ENCODE data around the gene SULT2A1.
"Not testable (repeated sequence)": the region's sequence is repeated elsewhere in the genome, so short reads cannot be mapped to it uniquely, and the experiment has no call there.

The SULT2A1 gene, protein sequence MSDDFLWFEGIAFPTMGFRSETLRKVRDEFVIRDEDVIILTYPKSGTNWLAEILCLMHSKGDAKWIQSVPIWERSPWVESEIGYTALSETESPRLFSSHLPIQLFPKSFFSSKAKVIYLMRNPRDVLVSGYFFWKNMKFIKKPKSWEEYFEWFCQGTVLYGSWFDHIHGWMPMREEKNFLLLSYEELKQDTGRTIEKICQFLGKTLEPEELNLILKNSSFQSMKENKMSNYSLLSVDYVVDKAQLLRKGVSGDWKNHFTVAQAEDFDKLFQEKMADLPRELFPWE

DNA sequence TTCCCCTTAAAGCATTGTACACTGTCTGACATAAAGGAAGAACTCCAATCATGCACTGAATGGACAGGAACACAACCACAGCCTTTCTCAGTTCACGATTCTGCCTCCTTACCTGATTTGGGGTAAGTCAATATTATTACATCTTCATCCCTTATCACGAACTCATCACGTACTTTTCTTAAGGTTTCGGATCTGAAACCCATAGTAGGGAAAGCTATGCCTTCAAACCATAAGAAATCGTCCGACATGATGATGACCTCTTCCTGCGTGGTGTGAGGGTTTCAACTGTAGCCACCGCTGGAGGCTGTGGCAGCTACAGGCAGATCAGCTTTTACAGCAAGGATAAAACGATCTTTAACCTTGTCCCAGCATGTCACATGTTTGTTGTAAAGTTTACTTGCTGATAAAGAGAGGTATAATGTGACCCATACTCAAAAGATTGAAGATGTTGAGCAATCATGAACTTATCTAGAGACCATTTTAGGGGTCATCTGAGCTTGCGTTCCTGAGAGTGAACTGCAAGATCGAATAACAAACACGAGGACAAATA lies at the start of gene SULT2A1:
Gene SULT2A1, minus strand, starts transcription at position 306 of the 550 bp plus-strand sequence. Its CDS starts 58 bp downstream, at position 248.
- no peak for DNase-seq (ENCODE audit: low read depth, low spot score)
- TF ChIP-seq FOXP2 (optimal IDR thresholded peaks at IDR 0.05; ENCODE audit: control extremely low read depth, extremely low read length, insufficient read depth) (no peak), EZH2 (IDR thresholded peaks at IDR 0.05) (no peak), POLR2AphosphoS5 (IDR thresholded peaks at IDR 0.05; ENCODE audit: borderline replicate concordance, low read depth, low read length) (no peak)
- Histone ChIP-seq H3K36me3 (ENCODE audit: insufficient read depth, low read length) (no peaks in the 10 kb centered on the region), H3K27ac (no peak within 1 kb of the TSS), H3K9me3 (ENCODE audit: low read depth, low read length) (no peaks in the 10 kb centered on the region), H3K4me3 (no peak within 1 kb of the TSS), H3K9ac (ENCODE audit: insufficient read length) (no peak within 1 kb of the TSS)

- H3K4me3 ChIP-seq; H3K27ac ChIP-seq; H3K36me3 ChIP-seq (ENCODE audit: insufficient read depth, low read length); H3K9me3 ChIP-seq (ENCODE audit: low read depth, low read length); H3K9ac ChIP-seq (ENCODE audit: insufficient read length); DNase-seq (ENCODE audit: low read depth, low spot score): not testable (repeated sequence)
Observed at GRCh38 chr19:47928581-47928980, 42.5 kb upstream of the SULT2A1 start.

DNA sequence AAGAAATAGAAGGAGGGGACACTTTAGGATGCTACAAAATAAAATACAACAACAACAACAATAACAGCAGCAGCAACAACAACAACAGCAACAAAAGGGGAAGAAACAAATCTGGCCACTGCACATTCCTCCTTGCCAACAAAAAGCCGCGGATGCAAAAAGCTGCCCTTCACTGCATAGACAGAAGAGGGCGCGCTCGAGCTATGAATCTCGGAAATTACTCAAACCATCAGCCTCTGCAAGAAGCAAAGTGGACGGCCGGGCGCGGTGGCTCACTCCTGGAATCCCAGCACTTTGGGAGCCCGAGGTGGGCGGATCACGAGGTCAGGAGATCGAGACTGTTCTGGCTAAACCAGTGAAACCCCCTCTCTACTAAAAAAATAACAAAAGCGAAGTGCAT lies 34.0 kb upstream of the SULT2A1 start:
- not testable (repeated sequence) for H3K36me3 ChIP-seq (ENCODE audit: insufficient read depth, low read length); DNase-seq (ENCODE audit: low read depth, low spot score); H3K27ac ChIP-seq; H3K9ac ChIP-seq (ENCODE audit: insufficient read length); H3K4me3 ChIP-seq; H3K9me3 ChIP-seq (ENCODE audit: low read depth, low read length)

DNA sequence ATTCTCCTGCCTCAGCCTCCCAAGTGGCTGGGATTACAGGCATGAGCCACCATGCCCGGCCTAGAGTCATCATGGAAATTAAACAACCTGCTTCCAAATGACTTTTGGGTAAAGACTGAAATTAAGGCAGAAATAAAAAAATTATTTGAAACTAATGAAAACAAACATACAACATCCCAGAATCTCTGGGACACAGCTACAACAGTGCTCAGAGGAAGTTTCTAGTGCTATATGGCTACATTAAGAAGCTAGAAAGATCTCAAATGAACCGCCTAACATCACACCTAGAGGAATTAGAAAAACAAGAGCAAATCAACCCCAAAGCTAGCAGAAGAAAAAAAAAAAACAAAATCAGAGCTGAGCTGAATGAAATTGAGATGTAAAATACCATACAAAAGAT lies 24.1 kb upstream of the SULT2A1 start:
- not testable (repeated sequence) for H3K36me3 ChIP-seq (ENCODE audit: insufficient read depth, low read length); H3K9ac ChIP-seq (ENCODE audit: insufficient read length); DNase-seq (ENCODE audit: low read depth, low spot score); H3K4me3 ChIP-seq; H3K27ac ChIP-seq; H3K9me3 ChIP-seq (ENCODE audit: low read depth, low read length)

DNA sequence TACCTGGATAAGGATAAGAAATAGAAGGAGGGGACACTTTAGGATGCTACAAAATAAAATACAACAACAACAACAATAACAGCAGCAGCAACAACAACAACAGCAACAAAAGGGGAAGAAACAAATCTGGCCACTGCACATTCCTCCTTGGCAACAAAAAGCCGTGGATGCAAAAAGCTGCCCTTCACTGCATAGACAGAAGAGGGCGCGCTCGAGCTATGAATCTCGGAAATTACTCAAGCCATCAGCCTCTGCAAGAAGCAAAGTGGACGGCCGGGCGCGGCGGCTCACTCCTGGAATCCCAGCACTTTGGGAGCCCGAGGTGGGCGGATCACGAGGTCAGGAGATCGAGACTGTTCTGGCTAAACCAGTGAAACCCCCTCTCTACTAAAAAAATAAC lies 23.2 kb upstream of the SULT2A1 start:
- not testable (repeated sequence) for H3K9me3 ChIP-seq (ENCODE audit: low read depth, low read length); H3K4me3 ChIP-seq; H3K27ac ChIP-seq; H3K9ac ChIP-seq (ENCODE audit: insufficient read length); DNase-seq (ENCODE audit: low read depth, low spot score); H3K36me3 ChIP-seq (ENCODE audit: insufficient read depth, low read length)

- no peak overlapping the region for H3K27ac ChIP-seq
- peaks cover 2% of the 10 kb centered on the region; the same call in 1 of the 2 replicates for H3K9me3 ChIP-seq (ENCODE audit: low read depth, low read length)
- TF ChIP-seq FOXP2 (optimal IDR thresholded peaks at IDR 0.05; ENCODE audit: control extremely low read depth, extremely low read length, insufficient read depth) (no peak), POLR2AphosphoS5 (IDR thresholded peaks at IDR 0.05; ENCODE audit: borderline replicate concordance, low read depth, low read length) (no peak), EZH2 (IDR thresholded peaks at IDR 0.05) (no peak)
- H3K9ac ChIP-seq (ENCODE audit: insufficient read length): no peak overlapping the region
- no peak for DNase-seq (ENCODE audit: low read depth, low spot score)
- no peak overlapping the region for H3K4me3 ChIP-seq
- H3K36me3 ChIP-seq (ENCODE audit: insufficient read depth, low read length): no peaks in the 10 kb centered on the region
Observed at GRCh38 chr19:47901370-47901769, 15.3 kb upstream of the SULT2A1 start.

GRCh38 chr19:47899335-47899734 lies 13.2 kb upstream of the SULT2A1 start:
- no peak for TF ChIP-seq EZH2 (IDR thresholded peaks at IDR 0.05)
- no peak for TF ChIP-seq POLR2AphosphoS5 (IDR thresholded peaks at IDR 0.05; ENCODE audit: borderline replicate concordance, low read depth, low read length)
- no peak for TF ChIP-seq FOXP2 (optimal IDR thresholded peaks at IDR 0.05; ENCODE audit: control extremely low read depth, extremely low read length, insufficient read depth)
- no peak overlapping the region for H3K4me3 ChIP-seq
- no peak overlapping the region for H3K9ac ChIP-seq (ENCODE audit: insufficient read length)
- peaks cover 2% of the 10 kb centered on the region; the same call in 1 of the 2 replicates for H3K9me3 ChIP-seq (ENCODE audit: low read depth, low read length)
- H3K36me3 ChIP-seq (ENCODE audit: insufficient read depth, low read length): no peaks in the 10 kb centered on the region
- H3K27ac ChIP-seq: no peak overlapping the region
- DNase-seq (ENCODE audit: low read depth, low spot score): no peak

GRCh38 chr19:47897861-47898260 lies 11.7 kb upstream of the SULT2A1 start:
- no peak for DNase-seq (ENCODE audit: low read depth, low spot score)
- no peak overlapping the region for H3K27ac ChIP-seq
- H3K9me3 ChIP-seq (ENCODE audit: low read depth, low read length): peaks cover 2% of the 10 kb centered on the region; the same call in 1 of the 2 replicates
- TF ChIP-seq FOXP2 (optimal IDR thresholded peaks at IDR 0.05; ENCODE audit: control extremely low read depth, extremely low read length, insufficient read depth) (no peak), POLR2AphosphoS5 (IDR thresholded peaks at IDR 0.05; ENCODE audit: borderline replicate concordance, low read depth, low read length) (no peak), EZH2 (IDR thresholded peaks at IDR 0.05) (no peak)
- no peak overlapping the region for H3K9ac ChIP-seq (ENCODE audit: insufficient read length)
- H3K36me3 ChIP-seq (ENCODE audit: insufficient read depth, low read length): no peaks in the 10 kb centered on the region
- H3K4me3 ChIP-seq: no peak overlapping the region

GRCh38 chr19:47896773-47897172 lies 10.7 kb upstream of the SULT2A1 start:
- no peak overlapping the region for H3K4me3 ChIP-seq
- H3K27ac ChIP-seq: no peak overlapping the region
- H3K9me3 ChIP-seq (ENCODE audit: low read depth, low read length): peaks cover 2% of the 10 kb centered on the region; the same call in 1 of the 2 replicates
- H3K9ac ChIP-seq (ENCODE audit: insufficient read length): no peak overlapping the region
- no peak for TF ChIP-seq FOXP2 (optimal IDR thresholded peaks at IDR 0.05; ENCODE audit: control extremely low read depth, extremely low read length, insufficient read depth)
- no peak for TF ChIP-seq EZH2 (IDR thresholded peaks at IDR 0.05)
- TF ChIP-seq POLR2AphosphoS5 (IDR thresholded peaks at IDR 0.05; ENCODE audit: borderline replicate concordance, low read depth, low read length): no peak
- DNase-seq (ENCODE audit: low read depth, low spot score): no peak
- H3K36me3 ChIP-seq (ENCODE audit: insufficient read depth, low read length): no peaks in the 10 kb centered on the region
